ENCODE measurements around the gene LHX1.

LHX1 gene

DNA sequence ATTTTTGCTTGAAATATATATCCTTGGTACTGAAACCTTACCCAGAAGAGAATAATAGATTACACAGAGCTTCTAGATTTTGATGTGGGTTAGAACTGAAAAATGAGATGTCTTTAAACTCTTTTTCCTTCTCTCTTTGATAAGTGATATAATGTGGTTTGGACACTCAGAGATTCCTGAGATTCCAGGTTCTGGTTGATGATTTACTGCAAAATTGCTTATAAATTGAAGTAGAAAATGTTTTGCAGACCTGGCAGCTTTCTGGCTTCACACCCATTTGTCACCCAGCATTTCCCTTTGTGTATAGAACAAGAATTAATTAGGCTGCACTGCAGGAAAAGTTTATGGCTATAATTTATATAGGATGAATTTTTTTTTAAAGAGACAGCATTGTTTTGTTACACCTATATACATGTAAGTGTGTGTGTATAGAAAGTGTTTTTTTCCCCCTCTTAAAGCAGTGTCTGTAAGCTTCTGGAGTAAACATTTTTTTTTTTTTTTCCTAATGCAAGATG is 35.0 kb downstream of the LHX1 start:
- DNase-seq = no peak

- DNase-seq = no peak
These were observed 35.6 kb downstream of the LHX1 start for GRCh38 chr17:36972905-36973304.

- no peak for DNase-seq
These were observed 38.7 kb downstream of the LHX1 start for GRCh38 chr17:36975922-36976515.

DNA sequence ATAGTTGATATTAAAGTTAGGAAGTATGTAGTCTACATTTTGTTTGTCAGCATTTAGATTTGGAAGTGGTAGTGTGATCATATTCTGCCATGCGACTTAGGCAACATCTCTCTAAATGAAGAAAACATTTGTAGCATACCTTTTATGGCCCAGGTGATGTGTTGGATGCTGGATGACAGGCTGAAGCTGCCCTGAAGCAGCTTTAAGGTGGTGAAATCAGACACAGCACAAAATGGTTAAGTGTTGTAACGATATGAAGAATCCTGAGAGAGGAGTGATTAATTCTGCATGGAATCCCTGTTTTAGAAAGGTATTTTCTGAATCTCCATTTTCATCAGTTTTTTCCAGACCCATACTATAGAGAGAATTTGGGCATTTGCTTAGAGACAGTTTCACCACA is 39.8 kb downstream of the LHX1 start:
- DNase-seq = no peak

DNA sequence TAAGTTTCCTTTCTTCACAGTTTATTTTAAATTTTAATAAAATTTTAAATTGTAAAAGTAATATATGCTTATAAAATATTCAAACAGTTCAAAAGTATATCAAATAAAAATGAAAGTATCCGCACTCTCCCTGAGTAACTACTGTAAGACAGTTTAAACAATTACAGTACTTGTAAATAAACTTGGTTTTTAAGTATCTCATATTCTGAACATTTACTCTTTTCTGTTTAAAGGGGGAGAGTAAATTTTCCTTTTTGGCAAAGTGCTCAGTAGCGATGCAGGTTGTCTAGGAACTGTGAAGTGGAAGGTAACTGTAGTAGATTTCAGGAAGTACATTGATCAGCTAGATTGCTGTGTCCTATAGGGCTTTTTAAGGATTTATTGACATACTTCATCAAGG is 40.3 kb downstream of the LHX1 start:
- no peak for DNase-seq

DNA sequence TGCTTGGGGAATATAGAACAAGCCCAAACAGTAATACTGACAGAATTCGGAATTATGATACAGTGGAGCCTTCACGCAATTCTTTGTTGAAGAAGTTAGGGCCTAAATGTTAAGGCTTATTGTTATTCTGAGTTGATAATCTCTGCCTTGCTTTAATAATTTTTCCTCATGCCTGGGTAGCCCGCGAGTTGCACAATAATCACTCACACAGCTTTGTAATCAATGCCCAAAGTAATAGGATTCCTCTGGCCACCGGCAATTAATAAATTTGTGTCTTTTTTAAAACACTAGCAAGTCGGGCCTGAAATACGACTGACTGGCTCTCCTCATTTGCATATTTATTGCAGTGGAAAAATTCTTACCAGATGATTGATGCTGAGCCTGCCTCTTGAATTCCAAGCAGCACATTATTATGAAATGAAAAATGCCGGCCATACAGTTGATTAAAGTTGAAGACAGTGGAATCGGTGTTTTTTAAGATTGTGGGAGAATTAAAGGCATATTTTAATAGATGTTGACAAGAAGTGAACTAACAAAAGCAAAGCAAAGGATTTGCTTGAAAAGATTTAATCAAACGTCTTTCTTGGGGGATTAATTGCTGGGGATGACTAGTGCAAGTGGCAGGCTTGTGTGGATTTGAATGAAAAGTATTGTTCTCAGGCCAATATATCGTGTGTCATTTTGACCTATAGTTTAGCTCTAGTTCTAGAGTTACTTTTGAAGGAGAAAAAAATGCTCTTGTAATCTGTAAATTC is 41.7 kb downstream of the LHX1 start:
- DNase-seq = no peak

DNA sequence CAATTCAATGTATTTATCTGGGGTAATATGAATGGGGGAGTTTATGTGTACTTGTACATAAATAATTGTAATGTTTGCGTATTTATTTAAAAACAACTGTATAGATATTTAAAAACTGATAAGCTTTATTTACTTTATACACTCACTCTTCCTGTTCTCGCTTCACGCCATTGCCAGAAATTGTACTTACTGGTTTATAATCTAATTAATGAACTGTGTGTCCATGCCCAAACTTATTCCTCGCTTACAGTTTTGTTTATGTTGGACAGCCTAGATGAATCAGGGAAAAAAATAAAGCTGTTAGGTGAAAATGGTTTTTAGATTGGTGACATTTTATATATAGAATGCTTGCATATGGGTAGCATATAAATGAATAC is 42.3 kb downstream of the LHX1 start:
- no peak for DNase-seq

- no peak for DNase-seq
These were observed 43.0 kb downstream of the LHX1 start for GRCh38 chr17:36980280-36980761.

DNA sequence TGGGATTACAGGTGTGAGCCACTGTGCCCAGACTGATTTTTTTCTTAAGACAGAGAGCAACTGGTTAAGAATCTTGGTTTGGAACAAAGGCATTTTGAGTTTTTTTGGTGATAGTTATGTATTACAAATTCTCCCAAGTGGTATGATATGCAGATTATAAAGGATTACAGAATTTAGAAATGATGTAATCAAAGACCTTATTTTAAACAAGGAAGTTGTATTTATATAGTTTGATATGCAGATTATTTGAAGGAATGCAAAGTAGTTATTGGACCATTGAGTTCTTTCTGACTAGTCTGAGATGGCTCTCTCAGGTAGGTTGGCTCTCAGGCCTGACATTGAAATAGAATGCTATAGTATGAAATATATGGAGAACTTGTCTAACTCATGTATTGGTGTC is 46.3 kb downstream of the LHX1 start:
- no peak for DNase-seq

DNA sequence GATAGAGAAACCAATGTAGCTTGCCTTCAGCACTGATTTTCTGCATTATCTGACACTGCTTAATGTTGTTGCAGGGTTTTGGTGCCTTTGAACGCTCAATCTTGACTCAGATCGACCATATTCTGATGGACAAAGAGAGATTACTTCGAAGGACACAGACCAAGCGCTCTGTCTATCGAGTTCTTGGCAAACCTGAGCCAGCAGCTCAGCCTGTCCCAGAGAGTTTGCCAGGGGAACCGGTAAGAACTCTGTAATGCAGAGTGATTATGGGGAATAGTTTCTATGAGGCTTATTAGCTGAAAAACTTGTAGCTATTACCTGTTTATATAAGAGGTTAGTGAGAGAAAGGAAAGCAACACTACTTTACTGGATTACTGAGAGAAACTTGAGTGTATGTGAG is 51.9 kb downstream of the LHX1 start:
- no peak for DNase-seq

GRCh38 chr17:36992701-36993100 is 55.4 kb downstream of the LHX1 start:
- no peak for DNase-seq

- no peak for DNase-seq
These were observed 56.0 kb downstream of the LHX1 start for GRCh38 chr17:36993227-36993626.

All from T-helper 2 cell (primary cell).